Thyroid gland (tissue), 4 donors: ENCODE measurements around the gene LRRN3. TPM values are rescaled to one million over a fixed set of nuclear protein-coding genes. Genes with fewer than 3 reads are reported as not detected.

Source experiments
- DNase-seq, 2 donors: peaks; one replicate each; pipeline ENCODE4 v3.0.0-alpha.2; 2019
- H3K27ac ChIP-seq, 3 donors: fragments of 200-600 bp; sonication (generic); 1 replicate in 2 of 3; 2 replicates in 1 of 3; pipeline ENCODE4 v1.5.1; 2016 to 2019; ENCODE audit warnings: mild to moderate bottlenecking in 1 of 3, moderate library complexity in 1 of 3
- H3K27me3 ChIP-seq: fragments of 200-600 bp; sonication (generic); one replicate; pipeline ENCODE4 v1.5.1; 2019
- H3K36me3 ChIP-seq, 2 donors: fragments of 200-600 bp; sonication (generic); one replicate each; pipeline ENCODE4 v1.5.1; 2016 to 2019
- H3K4me1 ChIP-seq, 2 donors: fragments of 200-600 bp; sonication (generic); one replicate each; pipeline ENCODE4 v1.5.1; 2017 to 2019
- H3K4me3 ChIP-seq, 3 donors: fragments of 200-600 bp; sonication (generic); replicated peaks in 1 of 3; 1 replicate in 2 of 3; 2 replicates in 1 of 3; pipeline ENCODE4 v1.5.1; 2016; ENCODE audit warnings: mild to moderate bottlenecking in 1 of 3
- H3K9me3 ChIP-seq: fragments of 200-600 bp; sonication (generic); one replicate; pipeline ENCODE4 v1.5.1; 2017
- POLR2A ChIP-seq, 2 donors: fragments of 450-650 bp; IDR thresholded peaks; one replicate each; pipeline ENCODE4 v1.6.1; 2017; ENCODE audit warnings: antibody characterized with exemption in 2 of 2, mild to moderate bottlenecking in 2 of 2, moderate library complexity in 1 of 2
- WGBS, 2 donors: methylation state at CpG; one replicate each; pipeline ENCODE4 v1.1.5; 2017; 5-methylcytosine and 5-hydroxymethylcytosine counted together
- intact Hi-C: fragments of 100-400 bp; cut with DNase I; formaldehyde crosslinking; loops from one replicate; pipeline ENCODE4 v1.15.1; 2023
- total RNA-seq, 4 donors: library from RNA; depleted of rRNA; stranded (reverse); fragments of >200 nt; gene quantifications; one replicate each; pipeline ENCODE4 v1.2.3, GENCODE V29; 2016
- TF ChIP-seq, protein P1 (sequence below), 6 experiments: fragments of 200-600 bp in 3 of 6; fragments of 450-650 bp in 3 of 6; sonication (generic) in 3 of 6; IDR thresholded peaks; one replicate each; pipeline ENCODE4 v1.5.1; 2016 to 2019; ENCODE audit warnings: antibody characterized with exemption in 6 of 6, mild to moderate bottlenecking in 2 of 6, inconsistent platforms in 1 of 6, moderate library complexity in 1 of 6

LRRN3 gene
- total RNA-seq, 4 donors from 2014 or later = 5.9 to 15.9 (median 9.7) TPM

DNA sequence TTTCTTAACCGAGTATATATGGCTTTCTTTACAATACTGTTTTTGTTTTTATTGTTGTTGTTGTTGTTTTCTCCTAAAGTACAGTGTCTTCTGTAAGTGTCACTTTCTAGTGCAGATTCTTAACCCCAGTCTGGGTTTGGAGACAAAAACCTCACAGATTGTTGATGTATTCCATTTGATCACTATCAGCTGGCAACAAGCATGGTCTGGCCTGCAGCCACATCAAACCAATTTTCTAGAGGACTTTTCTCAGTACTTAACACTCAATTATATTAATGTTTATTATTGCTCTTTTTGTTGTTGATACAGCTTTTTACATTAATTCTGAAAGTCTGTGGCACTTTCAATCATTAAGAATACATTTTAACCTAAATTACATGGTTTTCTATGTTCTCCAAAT lies 17.1 kb downstream of the LRRN3 start:
- intact Hi-C loops = no loop called here
- DNase-seq = no peak
- no peak overlapping the region for H3K27ac ChIP-seq
- no peaks in the 10 kb centered on the region for H3K27me3 ChIP-seq
- no peaks in the 10 kb centered on the region for H3K9me3 ChIP-seq
- no peak overlapping the region for H3K4me3 ChIP-seq
- no peaks in the 10 kb centered on the region for H3K36me3 ChIP-seq
- TF ChIP-seq, protein P1, sequence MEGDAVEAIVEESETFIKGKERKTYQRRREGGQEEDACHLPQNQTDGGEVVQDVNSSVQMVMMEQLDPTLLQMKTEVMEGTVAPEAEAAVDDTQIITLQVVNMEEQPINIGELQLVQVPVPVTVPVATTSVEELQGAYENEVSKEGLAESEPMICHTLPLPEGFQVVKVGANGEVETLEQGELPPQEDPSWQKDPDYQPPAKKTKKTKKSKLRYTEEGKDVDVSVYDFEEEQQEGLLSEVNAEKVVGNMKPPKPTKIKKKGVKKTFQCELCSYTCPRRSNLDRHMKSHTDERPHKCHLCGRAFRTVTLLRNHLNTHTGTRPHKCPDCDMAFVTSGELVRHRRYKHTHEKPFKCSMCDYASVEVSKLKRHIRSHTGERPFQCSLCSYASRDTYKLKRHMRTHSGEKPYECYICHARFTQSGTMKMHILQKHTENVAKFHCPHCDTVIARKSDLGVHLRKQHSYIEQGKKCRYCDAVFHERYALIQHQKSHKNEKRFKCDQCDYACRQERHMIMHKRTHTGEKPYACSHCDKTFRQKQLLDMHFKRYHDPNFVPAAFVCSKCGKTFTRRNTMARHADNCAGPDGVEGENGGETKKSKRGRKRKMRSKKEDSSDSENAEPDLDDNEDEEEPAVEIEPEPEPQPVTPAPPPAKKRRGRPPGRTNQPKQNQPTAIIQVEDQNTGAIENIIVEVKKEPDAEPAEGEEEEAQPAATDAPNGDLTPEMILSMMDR (IDR thresholded peaks at IDR 0.05) = no peak
- TF ChIP-seq POLR2A (IDR thresholded peaks at IDR 0.05) = no peak
- 80 to 85% methylated on average over 1 of the region's 1 CpG for WGBS, 2 donors
- peaks cover 5 to 8% of the 10 kb centered on the region in 2 donors for H3K4me1 ChIP-seq

DNA sequence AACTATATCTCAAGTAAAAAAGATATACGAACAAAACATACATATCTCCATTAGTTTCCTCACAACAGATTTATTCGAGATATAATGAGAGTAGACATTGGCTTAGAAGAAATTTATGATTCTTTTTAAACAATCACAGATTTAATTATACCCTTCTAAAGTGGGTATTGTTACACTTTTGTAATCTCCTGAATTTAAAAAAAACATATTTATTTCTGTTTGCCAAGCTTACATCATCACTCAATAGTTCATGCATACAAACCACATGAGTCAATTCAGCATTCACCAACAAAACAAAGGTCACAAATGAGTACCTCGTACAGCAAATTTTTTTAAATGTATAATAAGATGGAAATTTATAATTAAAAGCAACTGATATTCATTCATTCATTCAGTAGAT lies 17.6 kb downstream of the LRRN3 start:
- no peak for DNase-seq
- WGBS, 2 donors = 68 to 87% methylated on average over 3 of the region's 3 CpGs
- Histone ChIP-seq H3K36me3 (no peaks in the 10 kb centered on the region), H3K9me3 (no peaks in the 10 kb centered on the region), H3K4me3 (no peak overlapping the region), H3K27ac (no peak overlapping the region), H3K4me1 (peaks cover 5 to 9% of the 10 kb centered on the region in 2 donors), H3K27me3 (no peaks in the 10 kb centered on the region)
- intact Hi-C loops = no loop called here
- TF ChIP-seq, protein P1 (IDR thresholded peaks at IDR 0.05) = no peak
- no peak for TF ChIP-seq POLR2A (IDR thresholded peaks at IDR 0.05)

GRCh38 chr7:111112439-111112838 lies 21.5 kb downstream of the LRRN3 start:
- no peak for DNase-seq
- H3K27me3 ChIP-seq = no peaks in the 10 kb centered on the region
- H3K4me3 ChIP-seq = no peak overlapping the region
- H3K4me1 ChIP-seq = peaks cover 5 to 11% of the 10 kb centered on the region in 2 donors
- no peaks in the 10 kb centered on the region for H3K36me3 ChIP-seq
- TF ChIP-seq, protein P1 (IDR thresholded peaks at IDR 0.05) = no peak
- no peak for TF ChIP-seq POLR2A (IDR thresholded peaks at IDR 0.05)
- WGBS, 2 donors = 71 to 77% methylated on average over 2 of the region's 2 CpGs
- intact Hi-C loops = no loop called here
- no peak overlapping the region for H3K27ac ChIP-seq
- H3K9me3 ChIP-seq = no peaks in the 10 kb centered on the region

DNA sequence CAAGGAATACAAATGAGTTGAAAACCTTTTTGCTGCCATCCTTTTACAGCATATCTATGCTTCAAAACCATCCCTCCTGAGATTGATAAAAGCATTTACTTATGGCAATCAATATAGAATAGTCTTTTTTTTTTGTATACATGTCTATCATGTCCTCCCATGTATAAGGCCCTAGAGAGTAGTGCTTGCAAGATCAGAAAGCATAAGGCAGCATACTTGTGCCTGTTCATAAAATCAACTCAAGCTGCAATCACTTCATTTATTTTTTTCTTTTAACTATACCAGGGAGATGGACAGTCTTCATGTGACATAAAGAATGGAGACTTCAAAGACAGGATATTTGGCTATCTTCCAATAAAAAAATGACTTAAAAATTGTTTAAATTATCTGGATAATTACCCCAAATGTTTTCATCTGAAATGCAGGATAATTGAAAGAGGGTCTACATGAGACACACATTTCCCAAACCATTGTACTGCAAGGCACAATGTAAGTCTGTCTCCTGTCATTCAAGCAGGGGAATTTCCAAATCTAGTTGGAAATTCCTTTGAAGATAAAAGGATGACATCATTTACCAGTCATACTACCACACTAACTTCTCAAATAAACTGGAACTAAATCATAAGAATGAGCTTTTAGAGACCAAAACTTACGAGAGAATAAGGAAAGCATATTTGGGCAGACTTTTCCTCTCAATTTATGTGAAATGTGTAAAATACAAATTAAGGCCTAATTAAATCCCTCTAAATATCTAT lies 22.5 kb downstream of the LRRN3 start:
- H3K4me3 ChIP-seq = no peak overlapping the region
- TF ChIP-seq, protein P1 (IDR thresholded peaks at IDR 0.05) = no peak
- no peak for TF ChIP-seq POLR2A (IDR thresholded peaks at IDR 0.05)
- H3K27ac ChIP-seq = no peak overlapping the region
- intact Hi-C loops = no loop called here
- no peaks in the 10 kb centered on the region for H3K9me3 ChIP-seq
- H3K36me3 ChIP-seq = no peaks in the 10 kb centered on the region
- WGBS, 2 donors = 71 to 79% methylated on average over 1 of the region's 1 CpG
- no peaks in the 10 kb centered on the region for H3K27me3 ChIP-seq
- DNase-seq = no peak
- peaks cover 0 to 7% of the 10 kb centered on the region in 2 donors for H3K4me1 ChIP-seq

- no peak for DNase-seq
- TF ChIP-seq, protein P1 (IDR thresholded peaks at IDR 0.05) = no peak
- no peak for TF ChIP-seq POLR2A (IDR thresholded peaks at IDR 0.05)
- no peaks in the 10 kb centered on the region for H3K36me3 ChIP-seq
- intact Hi-C loops = no loop called here
- no peak overlapping the region for H3K4me3 ChIP-seq
- WGBS, 2 donors = 95 to 98% methylated on average over 2 of the region's 2 CpGs
- H3K9me3 ChIP-seq = no peaks in the 10 kb centered on the region
- H3K27me3 ChIP-seq = no peaks in the 10 kb centered on the region
- H3K27ac ChIP-seq = no peak overlapping the region
- H3K4me1 ChIP-seq = peaks cover 0 to 4% of the 10 kb centered on the region in 2 donors
These were observed 25.0 kb downstream of the LRRN3 start for GRCh38 chr7:111115966-111116365.
